ENCODE measurements around the gene GLB1L3. TPM values are rescaled to one million over a fixed set of nuclear protein-coding genes. Genes with fewer than 3 reads are reported as not detected.

Gene GLB1L3
- total RNA-seq, 1 donor from 2014 or later, result not detected

DNA sequence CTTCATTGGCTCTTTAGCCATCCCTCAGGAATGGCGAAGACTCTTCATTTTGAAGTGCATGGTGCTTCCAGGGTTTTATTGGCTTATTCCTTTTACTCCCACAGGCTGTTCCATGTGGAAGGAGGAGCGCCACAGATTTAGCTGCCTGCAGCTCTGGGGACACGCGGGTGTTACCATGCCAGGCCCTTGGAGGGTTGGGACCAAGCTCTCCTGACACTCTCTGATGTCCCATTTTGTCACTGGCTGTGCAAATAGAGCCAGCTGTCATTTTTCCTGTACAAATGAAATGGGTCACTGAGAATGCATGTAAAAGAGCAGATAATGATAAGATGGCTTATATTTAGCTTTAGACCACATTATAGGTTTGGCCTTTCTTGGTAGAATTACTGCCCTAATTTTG is 32.3 kb upstream of the GLB1L3 start:
- no peak overlapping the region for H3K27ac Mint-ChIP-seq
- TF ChIP-seq EZH2 (IDR thresholded peaks at IDR 0.05) (no peak), EZH2phosphoT487 (IDR thresholded peaks at IDR 0.05) (no peak)
- TF ChIP-seq, protein P1, sequence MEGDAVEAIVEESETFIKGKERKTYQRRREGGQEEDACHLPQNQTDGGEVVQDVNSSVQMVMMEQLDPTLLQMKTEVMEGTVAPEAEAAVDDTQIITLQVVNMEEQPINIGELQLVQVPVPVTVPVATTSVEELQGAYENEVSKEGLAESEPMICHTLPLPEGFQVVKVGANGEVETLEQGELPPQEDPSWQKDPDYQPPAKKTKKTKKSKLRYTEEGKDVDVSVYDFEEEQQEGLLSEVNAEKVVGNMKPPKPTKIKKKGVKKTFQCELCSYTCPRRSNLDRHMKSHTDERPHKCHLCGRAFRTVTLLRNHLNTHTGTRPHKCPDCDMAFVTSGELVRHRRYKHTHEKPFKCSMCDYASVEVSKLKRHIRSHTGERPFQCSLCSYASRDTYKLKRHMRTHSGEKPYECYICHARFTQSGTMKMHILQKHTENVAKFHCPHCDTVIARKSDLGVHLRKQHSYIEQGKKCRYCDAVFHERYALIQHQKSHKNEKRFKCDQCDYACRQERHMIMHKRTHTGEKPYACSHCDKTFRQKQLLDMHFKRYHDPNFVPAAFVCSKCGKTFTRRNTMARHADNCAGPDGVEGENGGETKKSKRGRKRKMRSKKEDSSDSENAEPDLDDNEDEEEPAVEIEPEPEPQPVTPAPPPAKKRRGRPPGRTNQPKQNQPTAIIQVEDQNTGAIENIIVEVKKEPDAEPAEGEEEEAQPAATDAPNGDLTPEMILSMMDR (IDR thresholded peaks at IDR 0.05), result no peak
- Histone ChIP-seq H3K27me3 (no peaks in the 10 kb centered on the region), H3K4me2 (no peak overlapping the region), H3K9ac (no peak overlapping the region), H3K79me2 (ENCODE audit: low read depth) (no peaks in the 10 kb centered on the region), H3K27ac (no peak overlapping the region), H3F3A (ENCODE audit: low read depth) (no peaks in the 10 kb centered on the region), H3K9me3 (ENCODE audit: low read depth) (no peaks in the 10 kb centered on the region), H3K4me3 (no peak overlapping the region), H3K4me1 (no peaks in the 10 kb centered on the region), H4K20me1 (ENCODE audit: low read depth) (no peaks in the 10 kb centered on the region), H2AFZ (replicated peaks) (no peak overlapping the region), H3K36me3 (no peaks in the 10 kb centered on the region)
- no peaks in the 10 kb centered on the region for H3K4me1 Mint-ChIP-seq
- DNase-seq (ENCODE audit: low spot score), result no peak
- no peaks in the 10 kb centered on the region for H3K9me3 Mint-ChIP-seq
- H3K36me3 Mint-ChIP-seq, result peaks cover 25% of the 10 kb centered on the region
- H3K4me3 Mint-ChIP-seq, result no peak overlapping the region
- no peaks in the 10 kb centered on the region for H3K27me3 Mint-ChIP-seq (ENCODE audit: insufficient read depth, low read depth)

DNA sequence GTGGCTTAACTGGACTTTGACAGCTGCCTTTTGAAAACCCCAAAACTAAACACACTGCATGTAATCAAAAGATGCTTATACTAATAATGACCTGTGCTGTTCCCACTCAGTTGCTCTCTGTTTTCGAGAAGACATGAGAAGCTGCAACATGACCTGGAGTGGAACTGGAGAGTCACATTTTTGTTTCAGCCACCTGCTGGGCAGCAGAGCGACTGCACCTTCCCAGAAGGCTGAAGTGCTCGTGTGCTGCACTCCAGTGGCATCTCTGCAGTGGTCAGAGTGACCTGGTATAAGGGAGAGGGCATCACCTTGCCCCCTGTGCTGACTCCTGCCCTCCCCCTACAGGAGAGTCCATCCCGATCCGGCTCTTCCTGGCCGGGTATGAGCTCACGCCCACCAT is 31.6 kb upstream of the GLB1L3 start:
- Histone ChIP-seq H3K4me3 (no peak overlapping the region), H4K20me1 (ENCODE audit: low read depth) (no peaks in the 10 kb centered on the region), H3K36me3 (no peaks in the 10 kb centered on the region), H3K4me2 (no peak overlapping the region), H3F3A (ENCODE audit: low read depth) (no peaks in the 10 kb centered on the region), H2AFZ (replicated peaks) (no peak overlapping the region), H3K27ac (no peak overlapping the region), H3K9me3 (ENCODE audit: low read depth) (no peaks in the 10 kb centered on the region), H3K27me3 (no peaks in the 10 kb centered on the region), H3K4me1 (no peaks in the 10 kb centered on the region), H3K9ac (no peak overlapping the region), H3K79me2 (ENCODE audit: low read depth) (no peaks in the 10 kb centered on the region)
- TF ChIP-seq EZH2 (IDR thresholded peaks at IDR 0.05), result no peak
- TF ChIP-seq, protein P1 (IDR thresholded peaks at IDR 0.05), result peak; percentile 43
- H3K4me1 Mint-ChIP-seq, result no peaks in the 10 kb centered on the region
- H3K36me3 Mint-ChIP-seq, result peaks cover 27% of the 10 kb centered on the region
- H3K9me3 Mint-ChIP-seq, result no peaks in the 10 kb centered on the region
- H3K27me3 Mint-ChIP-seq (ENCODE audit: insufficient read depth, low read depth), result no peaks in the 10 kb centered on the region
- DNase-seq (ENCODE audit: low spot score), result peak; percentile 28
- H3K4me3 Mint-ChIP-seq, result no peak overlapping the region
- no peak overlapping the region for H3K27ac Mint-ChIP-seq

DNA sequence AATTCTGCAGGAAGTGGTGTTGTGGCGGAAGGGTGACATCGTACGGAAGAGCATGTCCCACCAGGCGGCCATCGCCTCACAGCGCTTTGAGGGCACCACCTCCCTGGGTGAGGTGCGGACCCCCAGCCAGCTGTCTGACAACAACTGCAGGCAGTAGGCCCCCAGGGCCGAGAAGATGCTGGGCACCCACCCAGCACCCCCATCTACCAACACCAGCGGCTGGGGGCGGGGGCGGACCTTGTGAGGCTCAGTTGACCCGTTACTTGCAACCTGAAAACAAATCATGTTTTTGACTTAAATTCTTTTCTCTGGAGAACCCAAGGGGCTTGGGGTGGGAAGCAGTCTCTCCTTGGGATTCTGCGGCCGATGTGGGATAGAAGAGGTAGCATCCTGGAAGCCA is 30.7 kb upstream of the GLB1L3 start:
- H3K4me2 ChIP-seq, result no peak overlapping the region
- no peaks in the 10 kb centered on the region for H3K9me3 ChIP-seq (ENCODE audit: low read depth)
- no peak overlapping the region for H3K9ac ChIP-seq
- no peaks in the 10 kb centered on the region for H3K27me3 ChIP-seq
- no peaks in the 10 kb centered on the region for H3K4me1 ChIP-seq
- H3K4me1 Mint-ChIP-seq, result no peaks in the 10 kb centered on the region
- no peak overlapping the region for H3K27ac ChIP-seq
- H4K20me1 ChIP-seq (ENCODE audit: low read depth), result no peaks in the 10 kb centered on the region
- H3K27me3 Mint-ChIP-seq (ENCODE audit: insufficient read depth, low read depth), result no peaks in the 10 kb centered on the region
- H3K4me3 ChIP-seq, result no peak overlapping the region
- H3K9me3 Mint-ChIP-seq, result no peaks in the 10 kb centered on the region
- no peaks in the 10 kb centered on the region for H3K79me2 ChIP-seq (ENCODE audit: low read depth)
- no peaks in the 10 kb centered on the region for H3F3A ChIP-seq (ENCODE audit: low read depth)
- no peaks in the 10 kb centered on the region for H3K36me3 ChIP-seq
- no peak overlapping the region for H3K27ac Mint-ChIP-seq
- H3K4me3 Mint-ChIP-seq, result no peak overlapping the region
- peaks cover 27% of the 10 kb centered on the region for H3K36me3 Mint-ChIP-seq
- TF ChIP-seq EZH2phosphoT487 (IDR thresholded peaks at IDR 0.05), result no peak
- no peak for TF ChIP-seq EZH2 (IDR thresholded peaks at IDR 0.05)
- TF ChIP-seq, protein P1 (IDR thresholded peaks at IDR 0.05), result no peak
- no peak for DNase-seq (ENCODE audit: low spot score)
- H2AFZ ChIP-seq (replicated peaks), result no peak overlapping the region

DNA sequence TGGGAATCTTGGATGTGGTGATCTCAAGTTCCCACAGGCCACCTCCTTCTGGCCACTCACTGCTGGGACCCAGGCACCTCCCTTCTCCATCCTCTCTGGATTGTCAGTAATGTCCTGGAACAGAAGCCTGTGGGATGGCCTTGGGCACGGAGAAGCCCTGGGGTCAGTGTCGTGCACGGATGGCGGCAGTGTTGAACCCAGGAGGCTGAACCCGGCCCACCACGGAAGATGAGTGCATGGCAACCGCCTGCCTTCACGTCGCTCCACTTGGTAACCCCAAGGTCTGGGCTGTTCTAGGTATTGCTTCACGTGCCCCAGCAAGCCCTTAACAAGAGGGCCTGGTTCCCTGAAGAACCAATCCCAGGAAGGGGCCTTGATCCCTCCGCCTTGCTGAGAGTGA is 30.1 kb upstream of the GLB1L3 start:
- Mint-ChIP-seq H3K27me3 (ENCODE audit: insufficient read depth, low read depth) (no peaks in the 10 kb centered on the region), H3K36me3 (peaks cover 28% of the 10 kb centered on the region), H3K4me1 (no peaks in the 10 kb centered on the region), H3K27ac (no peak overlapping the region), H3K4me3 (no peak overlapping the region), H3K9me3 (no peaks in the 10 kb centered on the region)
- H3K4me1 ChIP-seq, result no peaks in the 10 kb centered on the region
- no peak for TF ChIP-seq EZH2phosphoT487 (IDR thresholded peaks at IDR 0.05)
- TF ChIP-seq, protein P1 (IDR thresholded peaks at IDR 0.05), result no peak
- TF ChIP-seq EZH2 (IDR thresholded peaks at IDR 0.05), result no peak
- H3K27me3 ChIP-seq, result no peaks in the 10 kb centered on the region
- no peak overlapping the region for H3K27ac ChIP-seq
- no peak overlapping the region for H3K4me3 ChIP-seq
- H3K79me2 ChIP-seq (ENCODE audit: low read depth), result no peaks in the 10 kb centered on the region
- H3K9me3 ChIP-seq (ENCODE audit: low read depth), result no peaks in the 10 kb centered on the region
- H3F3A ChIP-seq (ENCODE audit: low read depth), result no peaks in the 10 kb centered on the region
- H3K36me3 ChIP-seq, result no peaks in the 10 kb centered on the region
- H4K20me1 ChIP-seq (ENCODE audit: low read depth), result no peaks in the 10 kb centered on the region
- DNase-seq (ENCODE audit: low spot score), result no peak
- H3K4me2 ChIP-seq, result no peak overlapping the region
- no peak overlapping the region for H2AFZ ChIP-seq (replicated peaks)
- H3K9ac ChIP-seq, result no peak overlapping the region

All from neural progenitor cell (in vitro differentiated cells).